ENCODE results near the gene TIGD4. TPM values are rescaled to one million over a fixed set of nuclear protein-coding genes. Genes with fewer than 3 reads are reported as not detected.

The TIGD4 gene
- total and polyA plus RNA-seq, 2 of the 8 experiments (the other 6 are each of a cell fraction or from before 2014, with no cell fraction given): 0.42 to 2.3 TPM

DNA sequence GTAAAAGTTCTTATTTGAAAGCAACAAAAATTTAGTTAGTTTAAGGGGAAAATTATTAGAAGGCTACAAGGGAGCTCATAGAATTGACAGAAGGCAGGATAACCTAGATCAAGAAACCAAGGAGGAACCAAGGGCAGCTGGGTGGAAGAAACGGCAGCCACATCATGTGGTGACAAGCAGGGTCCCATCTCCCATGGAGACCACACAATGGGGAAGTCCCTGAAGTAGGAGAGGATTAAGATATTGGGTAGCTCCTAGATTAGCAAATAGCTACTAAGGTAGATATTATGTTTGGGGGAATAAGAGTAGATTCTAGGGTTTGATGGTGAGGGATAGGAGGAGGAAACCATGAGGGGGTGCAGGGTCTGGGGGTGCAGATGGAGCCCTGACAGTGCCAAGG lies 51.7 kb downstream of the TIGD4 start:
- Histone ChIP-seq H3K4me1 (replicated peaks in 1 of 4; ENCODE audit: control insufficient read depth in 3 of 4, insufficient read depth in 4 of 4, low read length in 3 of 4) (no peaks in the 10 kb centered on the region), H2BK20ac (ENCODE audit: low read length) (no peak overlapping the region), H3K23me2 (ENCODE audit: low read depth, low read length) (no peaks in the 10 kb centered on the region), H3K18ac (ENCODE audit: extremely low read depth, low read length) (no peak overlapping the region), H3K14ac (ENCODE audit: insufficient read length) (no peak overlapping the region), H4K8ac (ENCODE audit: extremely low read depth, insufficient read depth, low read length) (no peak overlapping the region), H4K91ac (replicated peaks; ENCODE audit: insufficient read length, low read length) (no peak overlapping the region), H3K4ac (replicated peaks; ENCODE audit: insufficient read length, low read depth, low read length) (no peak overlapping the region), H3K27me3 (replicated peaks in 1 of 4; ENCODE audit: control insufficient read depth in 3 of 4, extremely low read depth in 1 of 4, insufficient read depth in 3 of 4, low read length in 3 of 4) (no peaks in the 10 kb centered on the region; a peak in 1 of 7 replicates), H3K4me3 (ENCODE audit: extremely low read depth in 1 of 4, insufficient read depth in 2 of 4, low read depth in 3 of 4, low read length in 4 of 4) (no peak overlapping the region), H3K23ac (ENCODE audit: insufficient read length) (no peak overlapping the region), H2BK12ac (ENCODE audit: low read depth, low read length) (no peak overlapping the region), H3K4me2 (ENCODE audit: insufficient read depth in 1 of 2, low read depth in 2 of 2, low read length in 2 of 2) (no peak overlapping the region), H3K36me3 (ENCODE audit: control insufficient read depth in 2 of 4, insufficient read depth in 4 of 4, low read length in 3 of 4) (no peaks in the 10 kb centered on the region), H3K79me2 (ENCODE audit: control insufficient read depth in 1 of 2, insufficient read depth in 2 of 2, low read length in 2 of 2) (no peaks in the 10 kb centered on the region), H3K56ac (replicated peaks; ENCODE audit: insufficient read length, low read depth, low read length) (no peak overlapping the region), H4K20me1 (replicated peaks in 1 of 2; ENCODE audit: control insufficient read depth in 1 of 2, insufficient read depth in 2 of 2, low read length in 2 of 2) (no peaks in the 10 kb centered on the region), H2AFZ (ENCODE audit: low read length) (no peak overlapping the region), H2BK5ac (ENCODE audit: low read depth, low read length) (no peak overlapping the region), H3K9ac (replicated peaks in 1 of 4; ENCODE audit: extremely low read depth in 1 of 4, low read depth in 3 of 4, low read length in 3 of 4) (no peak overlapping the region), H2AK5ac (ENCODE audit: low read depth, low read length) (no peak overlapping the region), H2BK15ac (ENCODE audit: low read length) (no peak overlapping the region), H3K27ac (ENCODE audit: low read depth, low read length) (no peak overlapping the region), H4K5ac (ENCODE audit: insufficient read length, low read depth, low read length) (no peak overlapping the region), H3K79me1 (ENCODE audit: low read depth, low read length) (no peaks in the 10 kb centered on the region), H2BK120ac (replicated peaks; ENCODE audit: low read depth, low read length) (no peak overlapping the region), H3K9me3 (ENCODE audit: insufficient read depth in 2 of 2, low read depth in 1 of 2, low read length in 1 of 2) (no peaks in the 10 kb centered on the region)
- FAIRE-seq (no peak), DNase-seq (ENCODE audit: low read depth in 1 of 2, low spot score in 2 of 2) (no peak)
- TF ChIP-seq CHD1 (IDR thresholded peaks at IDR 0.05; ENCODE audit: low read depth, low read length): no peak
- TF ChIP-seq CBX8 (IDR thresholded peaks at IDR 0.05; ENCODE audit: borderline replicate concordance, low read depth, low read length): no peak
- no peak for TF ChIP-seq EGR1 (IDR thresholded peaks at IDR 0.05; ENCODE audit: borderline replicate concordance, low read depth, low read length)
- TF ChIP-seq YY1 (IDR thresholded peaks at IDR 0.05; ENCODE audit: low read depth, low read length): no peak
- TF ChIP-seq SIN3A (conservative IDR thresholded peaks at IDR 0.05 in 1 of 2, IDR thresholded peaks at IDR 0.05 in 1 of 2; ENCODE audit: low read depth in 1 of 2, low read length in 2 of 2): no peak
- no peak for TF ChIP-seq RFX5 (IDR thresholded peaks at IDR 0.05; ENCODE audit: borderline replicate concordance, low read depth, low read length)
- ChIA-PET CTCF (ENCODE audit: partially characterized antibody) (interaction anchor here (1.0 kb wide), 1 partner anchor 83 kb away, joined by 3 read pairs; no protein-coding TSS in a partner anchor), POLR2A (ENCODE audit: partially characterized antibody) (interaction anchor here (1.0 kb wide), 1 partner anchor 8 kb away, joined by 3 read pairs; no protein-coding TSS in a partner anchor)
- WGBS, 2 experiments (ENCODE audit: extremely low coverage in 1 of 2, insufficient coverage in 1 of 2, insufficient read length in 1 of 2, insufficient replicate concordance in 2 of 2, low coverage in 1 of 2, low lambda C conversion rate in 2 of 2, missing lambda C conversion rate in 1 of 2): 69% methylated on average over 1 of the region's 1 CpG; no CpG with 5 or more reads in 1 of the 2 experiments
